Thymus (tissue), 11 donors: ENCODE data around the gene IL21R. TPM values are rescaled to one million over a fixed set of nuclear protein-coding genes. Genes with fewer than 3 reads are reported as not detected.
"Not testable (repeated sequence)": the region's sequence is repeated elsewhere in the genome, so short reads cannot be mapped to it uniquely, and the experiment has no call there.

ENCODE experiments used
- DNase-seq, 9 donors: peaks; one replicate each; pipeline ENCODE4 v3.0.0-alpha.2; 2013; ENCODE audit warnings: low spot score in 9 of 9, low read depth in 6 of 9, missing footprints in 1 of 9
- H3K27ac ChIP-seq, 2 donors: one replicate each; pipeline ENCODE4 v1.5.1; 2013; ENCODE audit warnings: control low read depth in 1 of 2, low read depth in 1 of 2, low read length in 1 of 2, mild to moderate bottlenecking in 1 of 2, moderate library complexity in 1 of 2
- H3K27me3 ChIP-seq, 2 donors: one replicate each; pipeline ENCODE4 v1.5.1; 2013; ENCODE audit warnings: low read length in 1 of 2; ENCODE audit not compliant: control insufficient read depth in 2 of 2, insufficient read depth in 1 of 2
- H3K36me3 ChIP-seq, 2 donors: one replicate each; pipeline ENCODE4 v1.5.1; 2013; ENCODE audit warnings: low read length in 1 of 2, mild to moderate bottlenecking in 1 of 2, moderate library complexity in 1 of 2; ENCODE audit not compliant: control insufficient read depth in 2 of 2, insufficient read depth in 2 of 2
- H3K4me1 ChIP-seq, 2 donors: one replicate each; pipeline ENCODE4 v1.5.1; 2013; ENCODE audit warnings: low read length in 2 of 2; ENCODE audit not compliant: control insufficient read depth in 2 of 2, insufficient read depth in 2 of 2
- H3K4me3 ChIP-seq, 2 donors: one replicate each; pipeline ENCODE4 v1.5.1; 2013; ENCODE audit warnings: low read length in 2 of 2, control low read depth in 1 of 2, mild to moderate bottlenecking in 1 of 2
- H3K9me3 ChIP-seq, 2 donors: one replicate each; pipeline ENCODE4 v1.5.1; 2013; ENCODE audit warnings: low read length in 1 of 2, mild to moderate bottlenecking in 1 of 2; ENCODE audit not compliant: control insufficient read depth in 2 of 2, insufficient read depth in 1 of 2
- WGBS: extraction: QIAGEN DNeasy Blood & Tissue Kit; methylation state at CpG from one replicate; pipeline ENCODE4 v1.1.7; 2013; 5-methylcytosine and 5-hydroxymethylcytosine counted together
- polyA plus RNA-seq: library from polyadenylated mRNA; stranded (reverse); fragments of 200-250 nt; gene quantifications from one replicate; pipeline ENCODE4 v1.2.3, GENCODE V29; 2013
- total RNA-seq: library from RNA; stranded (reverse); fragments of 120-200 nt; gene quantifications from one replicate; pipeline ENCODE4 v1.2.4, GENCODE V29; 2013
- donor health status: healthy.

IL21R gene
- total and polyA plus RNA-seq, 2 donors: 10.7 to 12.8 TPM

GRCh38 chr16:27433636-27434035, 31.7 kb downstream of the IL21R start:
- DNase-seq: no peak
- no peaks in the 10 kb centered on the region for H3K9me3 ChIP-seq
- H3K4me1 ChIP-seq: peaks cover 4 to 19% of the 10 kb centered on the region in 2 donors
- 92% methylated on average over 8 of the region's 8 CpGs for WGBS
- H3K27ac ChIP-seq: no peak overlapping the region
- H3K4me3 ChIP-seq: no peak overlapping the region
- H3K36me3 ChIP-seq: peaks cover 19 to 32% of the 10 kb centered on the region in 2 donors
- no peaks in the 10 kb centered on the region for H3K27me3 ChIP-seq

DNA sequence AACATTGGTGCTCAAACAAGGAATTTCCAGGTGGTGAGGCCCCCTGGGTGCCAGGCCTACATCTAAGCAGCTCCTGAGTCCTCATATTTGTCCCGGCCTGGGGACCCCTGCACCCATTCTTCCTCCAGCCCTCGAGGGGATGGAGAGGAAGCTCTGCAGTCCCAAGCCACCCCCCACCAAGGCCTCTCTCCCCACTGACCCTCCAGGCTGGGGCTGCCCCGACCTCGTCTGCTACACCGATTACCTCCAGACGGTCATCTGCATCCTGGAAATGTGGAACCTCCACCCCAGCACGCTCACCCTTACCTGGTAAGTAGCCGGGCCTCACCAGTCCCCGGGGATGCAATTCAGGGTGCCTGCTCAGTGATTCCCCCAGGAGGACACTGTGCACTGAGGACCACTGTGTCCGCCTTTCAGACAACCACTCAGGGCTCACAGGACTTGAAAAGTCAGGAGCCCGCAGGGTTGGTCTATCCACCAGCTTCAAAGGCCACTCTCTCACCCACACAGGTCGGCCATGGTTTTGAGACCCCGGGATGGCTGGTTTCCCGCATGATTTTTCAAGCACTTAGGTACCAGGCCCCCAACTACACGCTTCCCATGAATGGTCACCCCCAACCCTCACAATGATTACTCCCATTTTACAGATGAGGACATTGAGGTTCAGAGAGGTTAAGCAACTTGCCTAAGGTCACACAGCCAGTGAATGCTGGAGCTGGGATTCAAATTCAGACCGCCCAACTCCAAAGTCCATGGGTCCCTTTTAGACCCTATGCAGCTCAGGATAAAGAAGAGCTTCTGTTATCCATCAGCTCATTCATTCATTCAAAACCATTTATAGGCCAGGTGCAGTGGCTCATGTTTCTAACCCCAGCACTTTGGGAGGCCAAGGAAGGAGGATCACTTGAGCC, 32.4 kb downstream of the IL21R start:
- H3K9me3 ChIP-seq: no peaks in the 10 kb centered on the region
- H3K4me3 ChIP-seq: no peak overlapping the region
- 95% methylated on average over 16 of the region's 16 CpGs for WGBS
- no peaks in the 10 kb centered on the region for H3K27me3 ChIP-seq
- H3K27ac ChIP-seq: no peak overlapping the region
- peaks cover 19 to 40% of the 10 kb centered on the region in 2 donors for H3K36me3 ChIP-seq
- no peak for DNase-seq
- peaks cover 4 to 19% of the 10 kb centered on the region in 2 donors for H3K4me1 ChIP-seq

GRCh38 chr16:27435146-27435545, 33.2 kb downstream of the IL21R start:
- not testable (repeated sequence) for H3K27ac ChIP-seq, H3K9me3 ChIP-seq, H3K27me3 ChIP-seq, DNase-seq, H3K4me3 ChIP-seq
- H3K4me1 ChIP-seq: peaks cover 4 to 19% of the 10 kb centered on the region in 2 donors
- WGBS: 94% methylated on average over 5 of the region's 5 CpGs
- H3K36me3 ChIP-seq: peaks cover 22 to 38% of the 10 kb centered on the region in 2 donors

DNA sequence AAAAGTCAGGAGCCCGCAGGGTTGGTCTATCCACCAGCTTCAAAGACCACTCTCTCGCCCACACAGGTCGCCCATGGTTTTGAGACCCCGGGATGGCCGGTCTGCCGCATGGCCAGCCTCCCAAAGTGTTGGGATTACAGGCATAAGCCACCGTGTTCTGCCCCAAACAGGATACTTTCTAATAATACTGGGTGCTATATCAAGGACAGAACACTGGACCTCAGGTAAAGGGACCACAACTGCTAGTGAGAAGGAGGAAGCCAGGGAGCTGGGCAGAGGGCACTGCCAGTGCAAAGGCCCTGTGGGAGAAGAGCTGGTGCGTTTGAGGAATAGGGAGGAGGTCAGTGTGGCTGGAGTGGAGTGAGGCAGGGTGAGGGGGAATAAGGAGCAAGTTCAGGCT, 34.1 kb downstream of the IL21R start:
- no peak for DNase-seq
- Histone ChIP-seq H3K27me3 (no peaks in the 10 kb centered on the region), H3K36me3 (peaks cover 19 to 37% of the 10 kb centered on the region in 2 donors), H3K27ac (no peak overlapping the region), H3K4me1 (peaks cover 0 to 11% of the 10 kb centered on the region in 2 donors), H3K9me3 (no peaks in the 10 kb centered on the region), H3K4me3 (no peak overlapping the region)
- 97% methylated on average over 8 of the region's 8 CpGs for WGBS

GRCh38 chr16:27436921-27437650, 35.1 kb downstream of the IL21R start:
- WGBS: 97% methylated on average over 9 of the region's 9 CpGs
- Histone ChIP-seq H3K4me3 (no peak overlapping the region), H3K27me3 (no peaks in the 10 kb centered on the region), H3K27ac (no peak overlapping the region), H3K4me1 (peaks cover 0 to 7% of the 10 kb centered on the region in 2 donors), H3K9me3 (no peaks in the 10 kb centered on the region), H3K36me3 (peaks cover 18 to 37% of the 10 kb centered on the region in 2 donors)
- no peak for DNase-seq

GRCh38 chr16:27437946-27438345, 36.0 kb downstream of the IL21R start:
- H3K36me3 ChIP-seq: peaks cover 18 to 41% of the 10 kb centered on the region in 2 donors
- no peak overlapping the region for H3K4me3 ChIP-seq
- 98% methylated on average over 6 of the region's 6 CpGs for WGBS
- H3K4me1 ChIP-seq: no peaks in the 10 kb centered on the region
- no peak for DNase-seq
- H3K9me3 ChIP-seq: no peaks in the 10 kb centered on the region
- no peaks in the 10 kb centered on the region for H3K27me3 ChIP-seq
- H3K27ac ChIP-seq: no peak overlapping the region

- Histone ChIP-seq H3K4me1 (no peaks in the 10 kb centered on the region), H3K36me3 (peaks cover 21 to 43% of the 10 kb centered on the region in 2 donors), H3K27me3 (no peaks in the 10 kb centered on the region), H3K27ac (no peak overlapping the region), H3K9me3 (peaks cover 5 to 6% of the 10 kb centered on the region in 2 donors), H3K4me3 (no peak overlapping the region)
- DNase-seq: no peak
- 79% methylated on average over 18 of the region's 18 CpGs for whole genome bisulfite sequencing
Measured at GRCh38 chr16:27439271-27440018, 37.5 kb downstream of the IL21R start.

DNA sequence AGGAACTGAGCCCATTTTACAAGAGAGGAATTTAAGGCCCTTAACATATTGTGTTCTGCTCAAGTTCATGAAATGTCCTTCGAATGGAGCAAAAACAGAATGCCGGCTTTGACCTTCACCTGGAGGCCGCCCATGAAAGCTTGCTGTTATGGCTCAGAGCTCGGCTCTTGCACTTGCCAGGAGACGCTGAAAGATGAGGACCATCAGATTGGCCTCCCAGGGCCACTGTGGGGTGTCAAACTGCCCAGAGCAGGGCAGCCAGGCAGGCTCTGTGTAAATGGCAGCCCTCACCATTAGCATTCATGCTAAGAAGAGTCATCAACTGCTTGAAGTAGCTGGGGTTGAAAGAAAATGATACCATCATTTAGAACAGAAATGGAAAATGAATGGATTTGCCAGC, 39.3 kb downstream of the IL21R start:
- DNase-seq: no peak
- 98% methylated on average over 5 of the region's 5 CpGs for WGBS

More for the DNA sequence above, 39.3 kb downstream of the IL21R start:
- Histone ChIP-seq H3K27me3 (no peaks in the 10 kb centered on the region), H3K36me3 (peaks cover 36 to 54% of the 10 kb centered on the region in 2 donors), H3K9me3 (peaks cover 10 to 13% of the 10 kb centered on the region in 2 donors), H3K27ac (no peak overlapping the region), H3K4me1 (peaks cover 3 to 4% of the 10 kb centered on the region in 2 donors), H3K4me3 (no peak overlapping the region)
